ENCODE results near the gene TIAM1.

Gene TIAM1

GRCh38 chr21:31337996-31338907 is 5.8 kb downstream of the TIAM1 start:
- H3K27ac ChIP-seq, result no peak overlapping the region
- TF ChIP-seq CTCF (conservative IDR thresholded peaks at IDR 0.05) (no peak), ZFX (IDR thresholded peaks at IDR 0.05) (no peak)

- H3K27ac ChIP-seq, result no peak overlapping the region
- TF ChIP-seq CTCF (conservative IDR thresholded peaks at IDR 0.05) (no peak), ZFX (IDR thresholded peaks at IDR 0.05) (no peak)
Observed at GRCh38 chr21:31337086-31337485, 7.0 kb downstream of the TIAM1 start.

- no peak overlapping the region for H3K27ac ChIP-seq
- TF ChIP-seq CTCF (conservative IDR thresholded peaks at IDR 0.05) (no peak), ZFX (IDR thresholded peaks at IDR 0.05) (no peak)
Observed at GRCh38 chr21:31336739-31337040, 7.4 kb downstream of the TIAM1 start.

- H3K27ac ChIP-seq, result no peak overlapping the region
- TF ChIP-seq CTCF (conservative IDR thresholded peaks at IDR 0.05), result no peak
Observed at GRCh38 chr21:31335957-31336738, 7.9 kb downstream of the TIAM1 start.

- no peak overlapping the region for H3K27ac ChIP-seq
- no peak for TF ChIP-seq ZFX (IDR thresholded peaks at IDR 0.05)
- no peak for TF ChIP-seq CTCF (conservative IDR thresholded peaks at IDR 0.05)
Observed at GRCh38 chr21:31334648-31335121, 9.4 kb downstream of the TIAM1 start.

- no peak for TF ChIP-seq ZFX (IDR thresholded peaks at IDR 0.05)
- H3K27ac ChIP-seq, result no peak overlapping the region
Observed at GRCh38 chr21:31332525-31332924, 11.5 kb downstream of the TIAM1 start.

GRCh38 chr21:31331231-31331630 is 12.8 kb downstream of the TIAM1 start:
- TF ChIP-seq CTCF (conservative IDR thresholded peaks at IDR 0.05) (no peak), ZFX (IDR thresholded peaks at IDR 0.05) (no peak)
- H3K27ac ChIP-seq, result no peak overlapping the region
